Left lung (tissue), 10 donors: ENCODE data around the gene REG1B. TPM values are rescaled to one million over a fixed set of nuclear protein-coding genes. Genes with fewer than 3 reads are reported as not detected.

Experiments
- ATAC-seq: fragments of 200-7000 bp; cut with Tn5 transposase; one replicate; pipeline ENCODE4 v1.9.1; 2020; ENCODE audit warnings: moderate library complexity
- DNase-seq, 4 donors: peaks; one replicate each; pipeline ENCODE4 v3.0.0-alpha.2; 2013 to 2020
- H3K27ac ChIP-seq, 2 donors: fragments of 200-600 bp; sonication (generic) in 1 of 2; one replicate each; pipeline versions ENCODE4 v1.5.0 to v1.8.0; 2020 to 2021
- H3K27me3 ChIP-seq, 2 donors: fragments of 200-600 bp; sonication (generic) in 1 of 2; one replicate each; pipeline versions ENCODE4 v1.5.0 to v1.8.0; 2020 to 2021
- H3K36me3 ChIP-seq, 2 donors: fragments of 200-600 bp; sonication (generic) in 1 of 2; one replicate each; pipeline versions ENCODE4 v1.5.0 to v1.8.0; 2020 to 2021
- H3K4me1 ChIP-seq, 2 donors: fragments of 200-600 bp; one replicate each; pipeline ENCODE4 v1.8.0; 2021
- H3K4me3 ChIP-seq, 2 donors: fragments of 200-600 bp; sonication (generic) in 1 of 2; one replicate each; pipeline versions ENCODE4 v1.5.0 to v1.8.0; 2020 to 2021; ENCODE audit warnings: mild to moderate bottlenecking in 1 of 2
- H3K9me3 ChIP-seq, 2 donors: fragments of 200-600 bp; sonication (generic) in 1 of 2; one replicate each; pipeline versions ENCODE4 v1.5.0 to v1.8.0; 2020 to 2021
- intact Hi-C, 2 donors: fragments of 100-400 bp; cut with DNase I; formaldehyde crosslinking; loops; one replicate each; pipeline versions ENCODE4 v1.11.2 to v1.14.2; 2022
- polyA plus RNA-seq, 6 donors: library from polyadenylated mRNA; unstranded; fragments of 120-200 nt; gene quantifications; one replicate each; pipeline ENCODE4 v1.2.1, GENCODE V29; 2013; ENCODE audit not compliant: insufficient read length in 6 of 6
- total RNA-seq, 2 donors: library from RNA; stranded (reverse); fragmentation: NEBNext Ultra II Directional; extraction: Animal tissue kit (Norgen Biotek cat#: 25700); gene quantifications; one replicate each; pipeline ENCODE4 v1.2.1, GENCODE V29; 2021
- TF ChIP-seq, protein P1 (sequence below), 2 donors: fragments of 200-600 bp; sonication (generic) in 1 of 2; IDR thresholded peaks; one replicate each; pipeline versions ENCODE4 v1.5.0 to v1.8.0; 2021; ENCODE audit warnings: antibody characterized with exemption in 2 of 2
- donor health status: DM: no; HTN: yes; CAD: no.
- donor health status: DM: no; HTN: no; CAD: no.

Gene REG1B
- total and polyA plus RNA-seq, 8 donors = not detected

DNA sequence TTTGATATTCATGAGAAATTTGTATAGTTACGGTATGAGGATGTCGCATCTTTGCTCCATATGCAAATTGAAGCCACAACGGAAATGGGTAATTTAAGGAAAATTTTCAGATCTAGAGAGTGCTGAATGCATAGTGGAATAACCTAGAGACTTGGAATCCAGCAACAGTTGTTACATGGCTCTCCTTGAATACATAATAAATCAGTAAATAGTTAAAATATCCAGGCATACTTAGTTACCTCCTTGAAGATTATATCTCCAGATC is 37.9 kb upstream of the REG1B start:
- no peaks in the 10 kb centered on the region for H3K9me3 ChIP-seq
- no peaks in the 10 kb centered on the region for H3K27me3 ChIP-seq
- H3K4me3 ChIP-seq = no peak overlapping the region
- no peak overlapping the region for H3K27ac ChIP-seq
- TF ChIP-seq, protein P1, sequence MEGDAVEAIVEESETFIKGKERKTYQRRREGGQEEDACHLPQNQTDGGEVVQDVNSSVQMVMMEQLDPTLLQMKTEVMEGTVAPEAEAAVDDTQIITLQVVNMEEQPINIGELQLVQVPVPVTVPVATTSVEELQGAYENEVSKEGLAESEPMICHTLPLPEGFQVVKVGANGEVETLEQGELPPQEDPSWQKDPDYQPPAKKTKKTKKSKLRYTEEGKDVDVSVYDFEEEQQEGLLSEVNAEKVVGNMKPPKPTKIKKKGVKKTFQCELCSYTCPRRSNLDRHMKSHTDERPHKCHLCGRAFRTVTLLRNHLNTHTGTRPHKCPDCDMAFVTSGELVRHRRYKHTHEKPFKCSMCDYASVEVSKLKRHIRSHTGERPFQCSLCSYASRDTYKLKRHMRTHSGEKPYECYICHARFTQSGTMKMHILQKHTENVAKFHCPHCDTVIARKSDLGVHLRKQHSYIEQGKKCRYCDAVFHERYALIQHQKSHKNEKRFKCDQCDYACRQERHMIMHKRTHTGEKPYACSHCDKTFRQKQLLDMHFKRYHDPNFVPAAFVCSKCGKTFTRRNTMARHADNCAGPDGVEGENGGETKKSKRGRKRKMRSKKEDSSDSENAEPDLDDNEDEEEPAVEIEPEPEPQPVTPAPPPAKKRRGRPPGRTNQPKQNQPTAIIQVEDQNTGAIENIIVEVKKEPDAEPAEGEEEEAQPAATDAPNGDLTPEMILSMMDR (IDR thresholded peaks at IDR 0.05) = no peak
- intact Hi-C loops = no loop called here
- ATAC-seq = no peak
- no peak for DNase-seq
- no peaks in the 10 kb centered on the region for H3K36me3 ChIP-seq
- no peaks in the 10 kb centered on the region for H3K4me1 ChIP-seq

DNA sequence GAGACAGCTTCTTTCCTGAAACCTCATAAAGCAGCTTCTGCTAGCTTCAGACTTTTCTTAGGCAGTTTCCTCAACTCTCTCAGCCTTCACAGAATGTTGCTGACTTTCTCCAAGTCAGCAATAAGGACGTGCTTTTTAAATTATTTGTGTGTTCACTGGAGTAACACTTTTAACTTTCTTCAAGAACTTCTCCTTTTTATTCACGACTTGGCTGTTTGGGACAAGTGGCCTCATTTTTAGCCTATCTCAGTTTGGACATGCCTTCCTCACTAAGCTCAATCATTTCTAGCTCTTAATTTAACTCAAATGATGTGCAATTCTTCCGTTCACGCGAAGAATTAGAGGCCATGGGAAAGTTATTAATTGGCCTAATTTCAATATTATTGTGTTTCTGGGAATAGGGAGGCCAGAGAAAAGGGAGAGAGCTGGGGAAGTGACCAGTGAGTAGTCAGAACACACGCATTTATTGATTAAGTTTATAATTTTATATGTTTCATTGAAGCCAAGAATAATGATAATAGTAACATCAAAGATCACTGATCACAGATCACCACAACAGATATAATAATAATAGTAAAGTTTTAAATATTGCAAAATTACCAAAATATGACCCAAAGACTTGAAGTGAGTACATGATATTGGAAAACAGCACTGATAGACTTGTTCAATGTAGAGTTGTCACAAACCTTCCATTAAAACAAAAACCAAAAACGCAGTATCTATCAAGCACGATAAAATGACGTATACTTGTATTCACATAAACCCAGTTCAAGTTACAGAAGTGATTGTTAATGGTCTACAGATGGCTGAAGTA is 37.3 kb upstream of the REG1B start:
- ATAC-seq (no peak), DNase-seq (no peak)
- Histone ChIP-seq H3K27ac (no peak overlapping the region), H3K4me3 (no peak overlapping the region), H3K9me3 (no peaks in the 10 kb centered on the region), H3K4me1 (no peaks in the 10 kb centered on the region), H3K36me3 (no peaks in the 10 kb centered on the region), H3K27me3 (no peaks in the 10 kb centered on the region)
- TF ChIP-seq, protein P1 (IDR thresholded peaks at IDR 0.05) = no peak
- intact Hi-C loops = no loop called here

DNA sequence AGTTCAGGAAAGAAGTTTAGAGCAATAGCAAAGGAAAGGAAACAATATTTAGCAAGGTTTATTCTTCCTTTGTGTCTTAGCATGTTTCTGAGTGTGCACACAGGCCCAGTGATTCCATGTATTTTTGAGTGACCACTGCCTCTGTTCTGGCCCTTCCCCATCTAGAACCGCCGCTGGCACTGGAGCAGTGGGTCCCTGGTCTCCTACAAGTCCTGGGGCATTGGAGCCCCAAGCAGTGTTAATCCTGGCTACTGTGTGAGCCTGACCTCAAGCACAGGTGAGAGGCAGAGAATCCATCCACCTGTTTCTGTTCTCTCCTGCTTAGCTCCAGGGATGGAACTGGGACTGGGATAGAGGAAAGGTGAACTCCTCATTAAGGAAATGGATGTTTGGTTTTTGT is 34.9 kb upstream of the REG1B start:
- DNase-seq (no peak), ATAC-seq (no peak)
- Histone ChIP-seq H3K4me1 (no peaks in the 10 kb centered on the region), H3K9me3 (no peaks in the 10 kb centered on the region), H3K27ac (no peak overlapping the region), H3K27me3 (no peaks in the 10 kb centered on the region), H3K36me3 (no peaks in the 10 kb centered on the region), H3K4me3 (no peak overlapping the region)
- TF ChIP-seq, protein P1 (IDR thresholded peaks at IDR 0.05) = no peak
- intact Hi-C loops = no loop called here

DNA sequence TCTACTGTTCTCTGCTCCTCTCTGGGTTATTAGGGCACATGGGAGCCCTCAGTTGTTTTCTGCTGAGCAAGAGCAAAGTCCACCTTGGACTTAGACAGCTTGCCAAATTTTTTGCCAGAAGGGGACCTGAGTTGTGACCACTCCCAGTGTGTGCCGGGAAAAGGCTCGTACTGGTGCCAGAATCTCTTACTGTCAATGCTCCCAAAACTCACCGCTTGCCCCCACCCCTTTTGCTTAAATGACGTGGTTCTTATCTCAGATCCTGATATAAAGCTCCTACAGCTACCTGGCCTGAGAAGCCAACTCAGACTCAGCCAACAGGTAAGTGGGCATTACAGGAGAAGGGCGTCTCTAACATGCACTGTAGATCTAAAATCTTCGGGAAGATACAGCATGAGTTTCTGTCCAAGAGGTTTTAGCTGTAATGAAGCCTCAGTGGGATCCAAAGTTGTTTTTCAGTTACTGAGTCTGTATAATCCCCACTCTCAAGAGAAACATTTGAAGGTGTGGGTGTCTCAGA is 32.5 kb upstream of the REG1B start, which contains the start of gene REG1A:
TSS of gene REG1A (plus strand) at position 295 of the 520 bp plus-strand sequence. CDS start 374 bp downstream, outside the sequence.
- Histone ChIP-seq H3K27ac (no peak within 1 kb of the TSS), H3K4me3 (no peak within 1 kb of the TSS), H3K36me3 (no peaks in the 10 kb centered on the region), H3K4me1 (no peaks in the 10 kb centered on the region), H3K27me3 (no peaks in the 10 kb centered on the region), H3K9me3 (no peaks in the 10 kb centered on the region)
- DNase-seq = no peak
- no peak for ATAC-seq
- TF ChIP-seq, protein P1 (IDR thresholded peaks at IDR 0.05) = no peak
- intact Hi-C loops = no loop called here

DNA sequence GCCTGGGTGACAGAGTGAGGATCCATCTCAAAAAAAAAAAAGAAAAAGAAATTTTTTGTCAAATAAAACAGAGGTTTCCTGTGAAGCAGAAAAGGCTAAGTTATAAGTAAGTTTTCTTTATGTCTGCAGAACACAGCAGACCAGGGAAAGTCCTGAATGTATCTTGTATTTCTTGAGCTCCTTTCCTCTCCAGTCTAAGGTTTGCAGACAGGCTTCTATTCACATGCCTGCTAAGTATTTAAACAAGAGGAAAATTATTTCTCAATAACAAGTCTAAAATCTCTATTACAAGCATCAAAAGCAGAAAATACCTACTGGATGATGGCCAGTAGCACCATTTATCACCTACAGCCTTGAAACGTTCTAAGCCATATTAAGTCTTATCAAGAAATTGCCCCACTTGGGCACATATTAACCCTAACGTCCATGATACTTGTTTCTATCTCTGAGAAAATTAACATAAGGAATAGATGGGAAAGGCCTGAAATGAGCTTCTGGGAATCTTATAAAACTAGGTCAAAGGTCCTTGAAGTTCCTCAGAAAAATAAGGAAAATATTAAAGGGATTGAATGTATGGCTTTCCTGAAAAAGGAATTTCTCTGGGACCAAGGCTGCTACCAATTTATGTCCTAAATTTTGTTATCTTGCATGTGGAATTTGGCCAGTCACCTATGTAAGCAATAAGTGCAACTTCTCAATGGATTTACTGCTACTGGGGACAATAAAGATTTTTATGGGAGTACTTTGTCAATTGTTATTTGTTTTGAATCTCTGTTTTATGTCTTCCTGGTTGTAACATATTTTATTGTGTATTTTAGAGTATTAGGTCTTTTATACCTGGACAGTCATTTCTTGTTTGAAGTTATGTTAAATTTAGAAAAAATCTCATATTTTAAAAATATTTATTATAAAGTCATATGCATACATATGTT is 29.5 kb upstream of the REG1B start:
- intact Hi-C loops = no loop called here
- Histone ChIP-seq H3K27ac (no peak overlapping the region), H3K27me3 (no peaks in the 10 kb centered on the region), H3K36me3 (no peaks in the 10 kb centered on the region), H3K4me1 (no peaks in the 10 kb centered on the region), H3K9me3 (peaks cover 0 to 1% of the 10 kb centered on the region in 2 donors), H3K4me3 (no peak overlapping the region)
- TF ChIP-seq, protein P1 (IDR thresholded peaks at IDR 0.05) = no peak
- DNase-seq (no peak), ATAC-seq (no peak)
